ENCODE measurements around the gene USP4. TPM values are rescaled to one million over a fixed set of nuclear protein-coding genes. Genes with fewer than 3 reads are reported as not detected.

Gene USP4
- total RNA-seq, 4 donors from 2014 or later: 29.9 to 34.2 (median 31.5) TPM

DNA sequence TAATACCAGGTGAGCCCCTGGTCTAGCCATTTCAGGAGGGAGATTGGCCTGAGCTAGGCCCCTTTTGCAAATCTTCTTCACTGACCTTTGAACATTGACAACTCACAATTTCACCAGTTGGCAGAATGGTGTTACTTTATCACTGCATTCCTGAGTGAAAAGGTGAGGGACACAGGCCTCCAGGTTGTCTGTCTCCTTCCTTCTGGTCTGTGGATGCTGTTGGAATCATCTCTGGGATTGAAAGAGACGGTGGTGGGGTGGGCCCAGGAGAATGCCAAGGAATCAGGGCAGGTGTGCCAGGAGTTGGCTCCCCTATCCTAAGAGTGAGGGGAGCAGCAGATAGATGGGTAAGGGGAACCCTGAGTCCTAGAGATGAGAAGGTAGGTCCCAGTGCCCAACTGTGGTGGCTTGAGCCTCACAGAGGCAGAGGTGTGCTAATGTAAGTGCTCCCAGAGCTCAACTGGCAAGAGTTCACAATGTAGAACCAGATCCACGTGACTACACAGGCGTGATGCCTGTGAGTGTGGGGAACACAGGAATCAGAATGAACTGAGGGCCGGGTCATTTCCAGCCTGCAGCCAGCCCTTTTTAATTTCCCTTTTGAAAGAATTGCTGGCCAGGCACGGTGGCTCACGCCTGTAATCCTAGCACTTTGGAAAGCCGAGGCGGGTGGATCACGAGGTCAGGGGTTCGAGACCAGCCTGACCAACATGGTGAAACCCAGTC, 74.0 kb downstream of the USP4 start:
- intact Hi-C loops (cut with DNase I; ENCODE audit: low total_unique reads): no loop called here
- DNase-seq (ENCODE audit: low spot score in 2 of 2): no peak
- no peak for TF ChIP-seq POLR2A (IDR thresholded peaks at IDR 0.05)
- TF ChIP-seq, protein P1, sequence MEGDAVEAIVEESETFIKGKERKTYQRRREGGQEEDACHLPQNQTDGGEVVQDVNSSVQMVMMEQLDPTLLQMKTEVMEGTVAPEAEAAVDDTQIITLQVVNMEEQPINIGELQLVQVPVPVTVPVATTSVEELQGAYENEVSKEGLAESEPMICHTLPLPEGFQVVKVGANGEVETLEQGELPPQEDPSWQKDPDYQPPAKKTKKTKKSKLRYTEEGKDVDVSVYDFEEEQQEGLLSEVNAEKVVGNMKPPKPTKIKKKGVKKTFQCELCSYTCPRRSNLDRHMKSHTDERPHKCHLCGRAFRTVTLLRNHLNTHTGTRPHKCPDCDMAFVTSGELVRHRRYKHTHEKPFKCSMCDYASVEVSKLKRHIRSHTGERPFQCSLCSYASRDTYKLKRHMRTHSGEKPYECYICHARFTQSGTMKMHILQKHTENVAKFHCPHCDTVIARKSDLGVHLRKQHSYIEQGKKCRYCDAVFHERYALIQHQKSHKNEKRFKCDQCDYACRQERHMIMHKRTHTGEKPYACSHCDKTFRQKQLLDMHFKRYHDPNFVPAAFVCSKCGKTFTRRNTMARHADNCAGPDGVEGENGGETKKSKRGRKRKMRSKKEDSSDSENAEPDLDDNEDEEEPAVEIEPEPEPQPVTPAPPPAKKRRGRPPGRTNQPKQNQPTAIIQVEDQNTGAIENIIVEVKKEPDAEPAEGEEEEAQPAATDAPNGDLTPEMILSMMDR (IDR thresholded peaks at IDR 0.05): no peak
- no peak overlapping the region for H3K4me3 ChIP-seq (ENCODE audit: low read depth, poor library complexity, severe bottlenecking)
- WGBS, 2 donors: 73 to 82% methylated on average over 10 of the region's 10 CpGs

DNA sequence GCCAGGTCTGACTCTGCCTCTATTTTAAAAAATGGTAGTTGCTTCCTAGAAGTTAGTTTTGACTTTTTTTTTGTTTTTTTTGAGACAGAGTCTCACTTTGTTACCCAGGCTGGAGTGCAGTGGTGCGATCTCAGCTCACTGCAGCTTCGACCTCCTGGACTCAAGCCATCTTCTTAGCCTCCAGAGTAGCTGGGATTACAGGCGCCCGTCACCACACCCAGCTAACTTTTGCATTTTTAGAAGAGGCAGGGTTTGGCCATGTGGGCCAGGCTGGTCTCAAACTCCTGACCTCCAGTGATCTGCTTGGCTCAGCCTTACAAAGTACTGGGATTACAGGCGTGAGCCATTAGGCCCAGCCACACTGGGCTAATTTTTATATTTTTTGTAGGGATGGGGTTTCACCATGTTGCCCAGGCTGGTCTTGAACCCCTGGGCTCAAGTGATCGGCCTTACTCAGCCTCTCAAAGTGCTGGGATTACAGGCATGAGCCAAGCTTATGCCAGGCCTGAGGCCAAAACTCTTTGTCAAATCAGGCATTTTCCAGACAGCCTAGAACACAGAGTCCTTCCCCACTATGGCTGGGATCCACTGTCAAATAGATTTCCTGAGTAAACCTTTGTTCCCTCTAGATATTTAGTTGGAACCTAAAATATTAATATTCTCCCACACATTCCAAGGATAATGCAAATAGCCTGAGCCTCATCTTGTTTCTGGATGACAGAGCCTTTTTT, 76.5 kb downstream of the USP4 start:
- DNase-seq (ENCODE audit: low spot score in 2 of 2): no peak
- intact Hi-C loops (cut with DNase I; ENCODE audit: low total_unique reads): loop anchor here (5.0 kb wide), 1 partner anchor 1046 kb away; no protein-coding TSS in a partner anchor
- 85 to 88% methylated on average over 6 of the region's 6 CpGs for WGBS, 2 donors
- H3K4me3 ChIP-seq (ENCODE audit: low read depth, poor library complexity, severe bottlenecking): no peak overlapping the region
- TF ChIP-seq, protein P1 (IDR thresholded peaks at IDR 0.05): no peak
- no peak for TF ChIP-seq POLR2A (IDR thresholded peaks at IDR 0.05)

DNA sequence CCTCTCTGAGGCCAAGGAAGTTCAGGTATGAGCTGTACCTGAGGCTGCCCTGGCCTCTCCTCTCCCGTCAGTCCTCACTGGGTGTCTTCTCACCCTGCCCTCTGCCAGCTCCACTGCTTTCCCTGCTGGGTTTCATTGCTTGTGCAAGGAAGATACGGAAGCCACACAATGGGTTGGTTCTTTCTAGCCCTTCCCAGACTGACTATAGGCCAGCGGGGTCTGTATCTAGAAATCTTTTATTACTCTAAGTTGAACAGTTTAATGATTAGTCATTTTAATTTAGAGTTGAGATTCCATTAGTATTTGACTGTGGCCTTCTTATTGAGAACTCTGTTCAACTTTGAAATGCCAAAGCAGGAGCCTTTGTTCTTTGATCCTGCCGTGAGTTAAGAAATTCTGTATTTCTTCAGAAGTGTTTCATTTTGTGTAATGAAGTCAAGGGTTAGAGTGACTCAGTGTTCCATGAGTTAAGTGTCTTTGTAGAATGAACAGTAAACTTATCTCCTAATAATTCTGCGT, 79.0 kb downstream of the USP4 start:
- intact Hi-C loops (cut with DNase I; ENCODE audit: low total_unique reads): loop anchor here (5.0 kb wide), 1 partner anchor 1044 kb away; no protein-coding TSS in a partner anchor
- H3K4me3 ChIP-seq (ENCODE audit: low read depth, poor library complexity, severe bottlenecking): no peak overlapping the region
- 85 to 89% methylated on average over 5 of the region's 5 CpGs for WGBS, 2 donors
- TF ChIP-seq POLR2A (IDR thresholded peaks at IDR 0.05): no peak
- TF ChIP-seq, protein P1 (IDR thresholded peaks at IDR 0.05): no peak
- DNase-seq (ENCODE audit: low spot score in 2 of 2): no peak

DNA sequence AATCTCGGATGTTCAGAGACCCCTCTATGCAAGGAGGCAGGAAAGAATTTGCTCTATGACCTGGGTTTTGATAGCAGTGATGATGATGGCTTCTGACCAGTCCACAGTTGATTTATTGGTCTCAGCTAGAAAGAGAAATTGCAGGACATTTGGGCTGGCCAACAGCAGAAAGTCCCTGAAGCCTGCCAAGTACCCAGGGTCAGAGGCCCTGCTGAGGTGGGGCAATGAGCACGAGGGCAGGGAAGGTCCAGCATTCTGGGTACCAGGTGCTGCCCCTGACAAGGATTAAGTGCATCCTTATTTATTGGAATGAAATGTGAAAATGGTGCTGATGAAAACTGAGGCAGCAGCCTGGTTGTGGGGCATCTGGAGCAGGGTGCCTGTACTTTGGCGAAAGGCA, 82.7 kb downstream of the USP4 start:
- no peak overlapping the region for H3K4me3 ChIP-seq (ENCODE audit: low read depth, poor library complexity, severe bottlenecking)
- TF ChIP-seq, protein P1 (IDR thresholded peaks at IDR 0.05): no peak
- TF ChIP-seq POLR2A (IDR thresholded peaks at IDR 0.05): no peak
- no peak for DNase-seq (ENCODE audit: low spot score in 2 of 2)
- intact Hi-C loops (cut with DNase I; ENCODE audit: low total_unique reads): no loop called here
- 69 to 86% methylated on average over 3 of the region's 3 CpGs for WGBS, 2 donors

GRCh38 chr3:49255718-49256511, 83.9 kb downstream of the USP4 start:
- WGBS, 2 donors: 60 to 80% methylated on average over 6 of the region's 6 CpGs
- no peak overlapping the region for H3K4me3 ChIP-seq (ENCODE audit: low read depth, poor library complexity, severe bottlenecking)
- no peak for TF ChIP-seq POLR2A (IDR thresholded peaks at IDR 0.05)
- TF ChIP-seq, protein P1 (IDR thresholded peaks at IDR 0.05): no peak
- intact Hi-C loops (cut with DNase I; ENCODE audit: low total_unique reads): no loop called here
- DNase-seq (ENCODE audit: low spot score in 2 of 2): peak in 1 of 2 donors; percentile 68

Data from lower leg skin (tissue), 4 donors.